Measurements from ENCODE around the gene ELP4. TPM values are rescaled to one million over a fixed set of nuclear protein-coding genes. Genes with fewer than 3 reads are reported as not detected.

ELP4 gene
- total RNA-seq, 4 donors from 2014 or later = 28.5 to 37.6 (median 32.3) TPM

DNA sequence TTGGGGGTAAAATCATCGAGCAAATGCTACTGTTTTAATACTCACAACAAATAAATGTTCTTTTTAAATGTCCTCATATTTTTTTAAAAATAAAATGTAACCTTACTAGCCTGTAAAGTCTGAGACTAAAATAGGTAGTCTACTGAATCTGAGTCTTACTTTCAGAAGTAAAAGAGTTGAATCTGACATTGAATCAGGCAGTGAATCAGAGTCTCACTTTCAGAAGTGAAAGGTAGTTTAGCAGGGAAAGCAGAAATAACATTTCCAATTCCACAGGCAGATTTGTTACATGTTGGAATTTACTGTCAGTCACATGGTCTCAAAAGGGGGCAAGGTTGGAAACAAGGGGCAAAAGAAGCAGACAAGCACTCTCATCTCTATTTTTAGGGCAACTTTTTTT, 143.0 kb downstream of the ELP4 start:
- TF ChIP-seq, protein P1, sequence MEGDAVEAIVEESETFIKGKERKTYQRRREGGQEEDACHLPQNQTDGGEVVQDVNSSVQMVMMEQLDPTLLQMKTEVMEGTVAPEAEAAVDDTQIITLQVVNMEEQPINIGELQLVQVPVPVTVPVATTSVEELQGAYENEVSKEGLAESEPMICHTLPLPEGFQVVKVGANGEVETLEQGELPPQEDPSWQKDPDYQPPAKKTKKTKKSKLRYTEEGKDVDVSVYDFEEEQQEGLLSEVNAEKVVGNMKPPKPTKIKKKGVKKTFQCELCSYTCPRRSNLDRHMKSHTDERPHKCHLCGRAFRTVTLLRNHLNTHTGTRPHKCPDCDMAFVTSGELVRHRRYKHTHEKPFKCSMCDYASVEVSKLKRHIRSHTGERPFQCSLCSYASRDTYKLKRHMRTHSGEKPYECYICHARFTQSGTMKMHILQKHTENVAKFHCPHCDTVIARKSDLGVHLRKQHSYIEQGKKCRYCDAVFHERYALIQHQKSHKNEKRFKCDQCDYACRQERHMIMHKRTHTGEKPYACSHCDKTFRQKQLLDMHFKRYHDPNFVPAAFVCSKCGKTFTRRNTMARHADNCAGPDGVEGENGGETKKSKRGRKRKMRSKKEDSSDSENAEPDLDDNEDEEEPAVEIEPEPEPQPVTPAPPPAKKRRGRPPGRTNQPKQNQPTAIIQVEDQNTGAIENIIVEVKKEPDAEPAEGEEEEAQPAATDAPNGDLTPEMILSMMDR (IDR thresholded peaks at IDR 0.05) = no peak
- TF ChIP-seq POLR2AphosphoS5 (IDR thresholded peaks at IDR 0.05) (no peak), EP300 (IDR thresholded peaks at IDR 0.05) (no peak), POLR2A (IDR thresholded peaks at IDR 0.05) (no peak)
- no peak for DNase-seq (ENCODE audit: low spot score in 2 of 2)
- H3K4me1 ChIP-seq = no peaks in the 10 kb centered on the region
- WGBS = 88% methylated on average over 1 of the region's 1 CpG
- no peaks in the 10 kb centered on the region for H3K27me3 ChIP-seq
- H3K9me3 ChIP-seq = no peaks in the 10 kb centered on the region
- no peaks in the 10 kb centered on the region for H3K36me3 ChIP-seq
- H3K4me3 ChIP-seq = no peak overlapping the region
- no peak overlapping the region for H3K27ac ChIP-seq

DNA sequence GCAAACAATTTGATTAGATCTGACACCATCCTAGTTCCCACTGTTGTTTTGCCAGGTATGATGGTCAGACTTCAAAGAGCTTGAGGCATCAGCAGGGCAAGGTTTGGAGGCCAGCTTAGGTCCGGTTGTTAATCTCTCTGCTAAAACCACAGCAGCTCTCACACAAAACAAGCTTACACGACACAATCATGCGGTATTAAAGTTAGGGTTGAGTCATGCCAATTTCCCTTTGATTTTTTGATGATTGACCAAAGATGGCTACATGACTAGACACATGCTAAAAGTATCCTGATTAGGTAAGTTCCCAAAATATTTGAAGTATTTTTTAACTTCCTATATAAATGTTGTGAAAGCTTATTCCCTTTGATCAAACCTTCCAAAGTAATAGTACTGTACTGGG, 145.9 kb downstream of the ELP4 start:
- DNase-seq (ENCODE audit: low spot score in 2 of 2) = no peak
- WGBS = 81% methylated on average over 3 of the region's 3 CpGs
- Histone ChIP-seq H3K9me3 (no peaks in the 10 kb centered on the region), H3K36me3 (no peaks in the 10 kb centered on the region), H3K27ac (no peak overlapping the region), H3K4me1 (no peaks in the 10 kb centered on the region), H3K27me3 (no peaks in the 10 kb centered on the region), H3K4me3 (no peak overlapping the region)
- TF ChIP-seq EP300 (IDR thresholded peaks at IDR 0.05) = no peak
- TF ChIP-seq POLR2AphosphoS5 (IDR thresholded peaks at IDR 0.05) = no peak
- no peak for TF ChIP-seq POLR2A (IDR thresholded peaks at IDR 0.05)
- TF ChIP-seq, protein P1 (IDR thresholded peaks at IDR 0.05) = no peak

DNA sequence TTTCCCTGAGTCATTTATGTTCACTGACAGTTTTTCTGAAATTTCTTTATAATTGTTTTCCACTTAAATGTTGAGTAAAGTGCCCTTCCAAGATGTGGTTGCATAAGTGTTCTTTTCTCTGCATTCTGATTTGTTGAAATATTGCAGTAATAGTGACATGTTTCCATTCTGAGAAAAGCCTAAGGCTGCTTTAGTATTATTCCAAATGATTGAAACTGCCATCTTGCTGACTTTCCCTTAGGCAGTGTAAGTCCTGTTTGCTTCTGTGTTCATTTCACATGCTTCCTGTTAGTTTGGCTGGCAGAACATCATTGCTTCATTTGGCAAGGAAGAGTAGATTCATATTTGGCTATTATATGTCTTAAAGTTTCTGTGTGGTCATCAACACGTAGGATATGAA, 146.5 kb downstream of the ELP4 start:
- TF ChIP-seq EP300 (IDR thresholded peaks at IDR 0.05) (no peak), POLR2AphosphoS5 (IDR thresholded peaks at IDR 0.05) (no peak), POLR2A (IDR thresholded peaks at IDR 0.05) (no peak)
- TF ChIP-seq, protein P1 (IDR thresholded peaks at IDR 0.05) = no peak
- 52% methylated on average over 1 of the region's 1 CpG for WGBS
- no peaks in the 10 kb centered on the region for H3K27me3 ChIP-seq
- H3K27ac ChIP-seq = no peak overlapping the region
- H3K36me3 ChIP-seq = no peaks in the 10 kb centered on the region
- no peak for DNase-seq (ENCODE audit: low spot score in 2 of 2)
- H3K4me3 ChIP-seq = no peak overlapping the region
- H3K9me3 ChIP-seq = no peaks in the 10 kb centered on the region
- no peaks in the 10 kb centered on the region for H3K4me1 ChIP-seq

DNA sequence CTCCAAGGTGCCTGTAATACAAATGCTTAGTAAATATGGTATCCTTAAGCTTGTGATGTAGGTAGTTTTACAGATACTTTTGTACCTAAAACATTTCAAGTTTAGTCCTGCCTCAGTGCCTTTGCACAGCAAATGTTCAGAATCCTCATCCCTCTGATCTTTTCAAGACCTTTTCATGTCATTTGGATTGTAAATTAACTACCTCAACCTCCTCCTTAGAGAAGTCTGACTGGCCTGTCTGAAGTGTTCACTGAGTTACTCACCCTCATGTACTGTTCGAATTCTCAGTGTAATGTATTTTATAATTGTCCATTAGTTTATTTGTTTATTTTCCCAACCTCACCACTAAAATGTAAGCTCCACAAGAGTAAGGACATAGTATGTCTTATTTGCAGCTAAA, 147.5 kb downstream of the ELP4 start:
- H3K4me3 ChIP-seq = no peak overlapping the region
- no peaks in the 10 kb centered on the region for H3K36me3 ChIP-seq
- H3K27me3 ChIP-seq = no peaks in the 10 kb centered on the region
- H3K4me1 ChIP-seq = no peaks in the 10 kb centered on the region
- no peak for DNase-seq (ENCODE audit: low spot score in 2 of 2)
- H3K27ac ChIP-seq = no peak overlapping the region
- no peaks in the 10 kb centered on the region for H3K9me3 ChIP-seq
- no peak for TF ChIP-seq EP300 (IDR thresholded peaks at IDR 0.05)
- TF ChIP-seq, protein P1 (IDR thresholded peaks at IDR 0.05) = no peak
- TF ChIP-seq POLR2AphosphoS5 (IDR thresholded peaks at IDR 0.05) = no peak
- TF ChIP-seq POLR2A (IDR thresholded peaks at IDR 0.05) = no peak
- 98% methylated on average over 1 of the region's 1 CpG for WGBS

DNA sequence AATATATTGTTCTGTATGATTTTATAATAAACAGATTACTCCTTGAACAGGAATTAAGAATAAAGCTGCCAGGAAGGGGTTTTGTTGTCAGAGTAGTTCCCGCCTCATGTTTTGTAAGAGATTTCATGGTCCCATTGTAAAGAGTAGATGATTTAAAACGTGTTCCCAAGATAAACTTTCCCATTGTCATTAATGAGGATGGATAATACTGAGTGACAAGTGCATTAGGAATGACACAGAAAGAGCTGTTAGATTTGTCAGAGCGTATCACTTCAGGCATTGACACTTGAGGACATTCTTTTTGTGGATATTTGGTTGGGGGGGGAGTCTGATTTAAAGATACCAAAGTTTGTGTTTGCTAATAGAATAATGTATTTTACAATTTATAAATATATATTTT, 154.6 kb downstream of the ELP4 start:
- Histone ChIP-seq H3K9me3 (no peaks in the 10 kb centered on the region), H3K4me1 (no peaks in the 10 kb centered on the region), H3K4me3 (no peak overlapping the region), H3K27ac (no peak overlapping the region), H3K36me3 (no peaks in the 10 kb centered on the region), H3K27me3 (no peaks in the 10 kb centered on the region)
- no peak for DNase-seq (ENCODE audit: low spot score in 2 of 2)
- TF ChIP-seq EP300 (IDR thresholded peaks at IDR 0.05) (no peak), POLR2AphosphoS5 (IDR thresholded peaks at IDR 0.05) (no peak)
- TF ChIP-seq, protein P1 (IDR thresholded peaks at IDR 0.05) = no peak
- 74% methylated on average over 3 of the region's 3 CpGs for WGBS
